ENCODE measurements around the gene RCN1.
"Not testable (repeated sequence)": the region's sequence is repeated elsewhere in the genome, so short reads cannot be mapped to it uniquely, and the experiment has no call there.

- TF ChIP-seq TARDBP (IDR thresholded peaks at IDR 0.05); BHLHE40 (IDR thresholded peaks at IDR 0.05; ENCODE audit: borderline replicate concordance): not testable (repeated sequence)
These were observed 28.3 kb downstream of the RCN1 start for GRCh38 chr11:32119139-32119538.

Data from HEK293T (cell line).